Nephron progenitor cell (in vitro differentiated cells): ENCODE measurements around the gene SPARC.

ENCODE experiments used
- DNase-seq: peaks from one replicate; pipeline ENCODE4 v3.0.0; 2021
- H3K27ac Mint-ChIP-seq: 2 replicates; pipeline ENCODE4 v1.8.0; 2021; ENCODE audit warnings: mild to moderate bottlenecking, moderate library complexity, mixed read lengths
- H3K27me3 Mint-ChIP-seq: 2 replicates; pipeline ENCODE4 v1.8.0; 2021; ENCODE audit warnings: mild to moderate bottlenecking, low read depth, mixed read lengths; ENCODE audit not compliant: poor library complexity
- H3K36me3 Mint-ChIP-seq: 2 replicates; pipeline ENCODE4 v1.8.0; 2021; ENCODE audit warnings: low read depth, mixed read lengths
- H3K4me1 Mint-ChIP-seq: 2 replicates; pipeline ENCODE4 v1.8.0; 2021; ENCODE audit warnings: mixed read lengths
- H3K4me3 Mint-ChIP-seq: 2 replicates; pipeline ENCODE4 v1.8.0; 2021; ENCODE audit warnings: mild to moderate bottlenecking, moderate library complexity, mixed read lengths
- H3K9me3 Mint-ChIP-seq: 2 replicates; pipeline ENCODE4 v1.8.0; 2021; ENCODE audit warnings: mild to moderate bottlenecking, moderate library complexity, mixed read lengths
- CTCF ChIP-seq: fragments of 200-600 bp; sonication (generic); IDR thresholded peaks from 2 replicates; pipeline ENCODE4 v1.5.0; 2021; ENCODE audit warnings: antibody characterized with exemption

SPARC gene

GRCh38 chr5:151648089-151648488, 38.6 kb downstream of the SPARC start:
- Mint-ChIP-seq H3K27ac (no peak overlapping the region), H3K36me3 (no peaks in the 10 kb centered on the region), H3K4me1 (peaks cover 7% of the 10 kb centered on the region), H3K9me3 (no peaks in the 10 kb centered on the region), H3K27me3 (peaks cover 12% of the 10 kb centered on the region), H3K4me3 (no peak overlapping the region)
- no peak for DNase-seq
- no peak for TF ChIP-seq CTCF

- Mint-ChIP-seq H3K4me1 (peaks cover 7% of the 10 kb centered on the region), H3K27ac (no peak overlapping the region), H3K27me3 (peaks cover 12% of the 10 kb centered on the region), H3K4me3 (no peak overlapping the region), H3K36me3 (no peaks in the 10 kb centered on the region), H3K9me3 (no peaks in the 10 kb centered on the region)
- no peak for TF ChIP-seq CTCF
- no peak for DNase-seq
Observed at GRCh38 chr5:151647320-151647861, 39.3 kb downstream of the SPARC start.

GRCh38 chr5:151646334-151646733, 40.4 kb downstream of the SPARC start:
- no peak overlapping the region for H3K4me3 Mint-ChIP-seq
- peaks cover 12% of the 10 kb centered on the region for H3K27me3 Mint-ChIP-seq
- no peaks in the 10 kb centered on the region for H3K9me3 Mint-ChIP-seq
- H3K36me3 Mint-ChIP-seq: no peaks in the 10 kb centered on the region
- peaks cover 7% of the 10 kb centered on the region for H3K4me1 Mint-ChIP-seq
- DNase-seq: no peak
- TF ChIP-seq CTCF: no peak
- H3K27ac Mint-ChIP-seq: no peak overlapping the region

GRCh38 chr5:151643388-151643787, 43.3 kb downstream of the SPARC start:
- peaks cover 26% of the 10 kb centered on the region for H3K27me3 Mint-ChIP-seq
- H3K9me3 Mint-ChIP-seq: no peaks in the 10 kb centered on the region
- no peak for DNase-seq
- no peak overlapping the region for H3K27ac Mint-ChIP-seq
- H3K4me3 Mint-ChIP-seq: no peak overlapping the region
- no peaks in the 10 kb centered on the region for H3K4me1 Mint-ChIP-seq
- TF ChIP-seq CTCF: no peak
- H3K36me3 Mint-ChIP-seq: no peaks in the 10 kb centered on the region

GRCh38 chr5:151642472-151643140, 44.1 kb downstream of the SPARC start:
- no peak overlapping the region for H3K27ac Mint-ChIP-seq

More at GRCh38 chr5:151642472-151643140, 44.1 kb downstream of the SPARC start:
- Mint-ChIP-seq H3K4me1 (no peaks in the 10 kb centered on the region), H3K27me3 (peaks cover 28% of the 10 kb centered on the region), H3K36me3 (no peaks in the 10 kb centered on the region), H3K4me3 (no peak overlapping the region), H3K9me3 (no peaks in the 10 kb centered on the region)
- DNase-seq: no peak
- TF ChIP-seq CTCF: no peak
